ENCODE data around the gene MGLL. TPM values are rescaled to one million over a fixed set of nuclear protein-coding genes. Genes with fewer than 3 reads are reported as not detected.
A peak's percentile ranks its signal among the peaks of the same experiment; 100 is the strongest.

The MGLL gene
- total RNA-seq, 3 donors from 2014 or later = 212 to 515 (median 221) TPM

GRCh38 chr3:127731546-127732289 lies 90.6 kb downstream of the MGLL start:
- ATAC-seq = no peak
- no peak overlapping the region for H3K4me3 ChIP-seq
- H3K9me3 ChIP-seq = no peaks in the 10 kb centered on the region

GRCh38 chr3:127730666-127731295 lies 91.5 kb downstream of the MGLL start:
- ATAC-seq (no peak), DNase-seq (no peak)
- no peaks in the 10 kb centered on the region for H3K36me3 ChIP-seq (ENCODE audit: low read depth)
- intact Hi-C loops (cut with DNase I, micrococcal nuclease) = no loop called here
- TF ChIP-seq CTCF (IDR thresholded peaks at IDR 0.05) = no peak
- no peaks in the 10 kb centered on the region for H3K9me3 ChIP-seq
- H3K4me3 ChIP-seq = no peak overlapping the region
- H3K4me1 ChIP-seq (ENCODE audit: low read depth) = peaks cover 2% of the 10 kb centered on the region

More at GRCh38 chr3:127731546-127732289, 90.6 kb downstream of the MGLL start:
- DNase-seq = no peak
- H3K4me1 ChIP-seq (ENCODE audit: low read depth) = peaks cover 11% of the 10 kb centered on the region
- H3K36me3 ChIP-seq (ENCODE audit: low read depth) = no peaks in the 10 kb centered on the region
- intact Hi-C loops (cut with DNase I, micrococcal nuclease) = no loop called here
- TF ChIP-seq CTCF (IDR thresholded peaks at IDR 0.05) = no peak

- no peaks in the 10 kb centered on the region for H3K4me1 ChIP-seq (ENCODE audit: low read depth)
- intact Hi-C loops (cut with DNase I, micrococcal nuclease) = no loop called here
- DNase-seq (no peak), ATAC-seq (no peak)
- TF ChIP-seq CTCF (IDR thresholded peaks at IDR 0.05) = no peak
- no peak overlapping the region for H3K4me3 ChIP-seq
- H3K9me3 ChIP-seq = no peaks in the 10 kb centered on the region
- no peaks in the 10 kb centered on the region for H3K36me3 ChIP-seq (ENCODE audit: low read depth)
Observed at GRCh38 chr3:127730171-127730570, 92.1 kb downstream of the MGLL start.

- intact Hi-C loops (cut with DNase I, micrococcal nuclease) = no loop called here
- TF ChIP-seq CTCF (IDR thresholded peaks at IDR 0.05) = no peak
- Histone ChIP-seq H3K4me3 (no peak overlapping the region), H3K36me3 (ENCODE audit: low read depth) (no peaks in the 10 kb centered on the region), H3K9me3 (no peaks in the 10 kb centered on the region), H3K4me1 (ENCODE audit: low read depth) (no peaks in the 10 kb centered on the region)
- ATAC-seq (peak; percentile 37), DNase-seq (no peak)
Observed at GRCh38 chr3:127729556-127730056, 92.7 kb downstream of the MGLL start.

GRCh38 chr3:127728417-127729015 lies 93.8 kb downstream of the MGLL start:
- Histone ChIP-seq H3K36me3 (ENCODE audit: low read depth) (no peaks in the 10 kb centered on the region), H3K4me1 (ENCODE audit: low read depth) (no peaks in the 10 kb centered on the region), H3K4me3 (no peak overlapping the region), H3K9me3 (no peaks in the 10 kb centered on the region)
- ATAC-seq (no peak), DNase-seq (no peak)
- intact Hi-C loops (cut with DNase I, micrococcal nuclease) = no loop called here
- TF ChIP-seq CTCF (IDR thresholded peaks at IDR 0.05) = no peak

Measured in mucosa of descending colon (tissue), 3 donors.